ENCODE data around the gene CABP1.

Gene CABP1

GRCh38 chr12:120693848-120694247 lies 53.4 kb downstream of the CABP1 start:
- ATAC-seq (ENCODE audit: low read depth) (no peak), DNase-seq (ENCODE audit: low spot score) (no peak)
- Histone ChIP-seq H3K9me3 (ENCODE audit: severe bottlenecking) (no peaks in the 10 kb centered on the region), H3K27me3 (ENCODE audit: insufficient read depth, poor library complexity, severe bottlenecking) (no peaks in the 10 kb centered on the region), H3K4me3 (ENCODE audit: severe bottlenecking) (no peak overlapping the region), H3K4me1 (ENCODE audit: insufficient read depth, poor library complexity, severe bottlenecking) (peaks cover 8% of the 10 kb centered on the region), H3K36me3 (ENCODE audit: low read depth) (peaks cover 64% of the 10 kb centered on the region), H3K27ac (ENCODE audit: poor library complexity, severe bottlenecking) (no peak overlapping the region)
- TF ChIP-seq CTCF (IDR thresholded peaks at IDR 0.05; ENCODE audit: poor library complexity, severe bottlenecking), result no peak

- Histone ChIP-seq H3K4me3 (ENCODE audit: severe bottlenecking) (no peak overlapping the region), H3K4me1 (ENCODE audit: insufficient read depth, poor library complexity, severe bottlenecking) (no peaks in the 10 kb centered on the region), H3K36me3 (ENCODE audit: low read depth) (peaks cover 92% of the 10 kb centered on the region), H3K27ac (ENCODE audit: poor library complexity, severe bottlenecking) (no peak overlapping the region), H3K27me3 (ENCODE audit: insufficient read depth, poor library complexity, severe bottlenecking) (no peaks in the 10 kb centered on the region), H3K9me3 (ENCODE audit: severe bottlenecking) (no peaks in the 10 kb centered on the region)
- no peak for DNase-seq (ENCODE audit: low spot score)
- ATAC-seq (ENCODE audit: low read depth), result no peak
- TF ChIP-seq CTCF (IDR thresholded peaks at IDR 0.05; ENCODE audit: poor library complexity, severe bottlenecking), result no peak
These were observed 56.2 kb downstream of the CABP1 start for GRCh38 chr12:120696626-120697025.

- no peak overlapping the region for H3K4me3 ChIP-seq (ENCODE audit: severe bottlenecking)
- no peak for TF ChIP-seq CTCF (IDR thresholded peaks at IDR 0.05; ENCODE audit: poor library complexity, severe bottlenecking)
- H3K27ac ChIP-seq (ENCODE audit: poor library complexity, severe bottlenecking), result no peak overlapping the region
- DNase-seq (ENCODE audit: low spot score) (no peak), ATAC-seq (ENCODE audit: low read depth) (no peak)
- H3K4me1 ChIP-seq (ENCODE audit: insufficient read depth, poor library complexity, severe bottlenecking), result no peaks in the 10 kb centered on the region
- H3K27me3 ChIP-seq (ENCODE audit: insufficient read depth, poor library complexity, severe bottlenecking), result no peaks in the 10 kb centered on the region
- peaks cover 99% of the 10 kb centered on the region for H3K36me3 ChIP-seq (ENCODE audit: low read depth)
- H3K9me3 ChIP-seq (ENCODE audit: severe bottlenecking), result no peaks in the 10 kb centered on the region
These were observed 56.9 kb downstream of the CABP1 start for GRCh38 chr12:120697344-120697743.

- no peak for ATAC-seq (ENCODE audit: low read depth)
- Histone ChIP-seq H3K4me1 (ENCODE audit: insufficient read depth, poor library complexity, severe bottlenecking) (no peaks in the 10 kb centered on the region), H3K4me3 (ENCODE audit: severe bottlenecking) (no peak overlapping the region), H3K27me3 (ENCODE audit: insufficient read depth, poor library complexity, severe bottlenecking) (no peaks in the 10 kb centered on the region), H3K36me3 (ENCODE audit: low read depth) (peaks cover 87% of the 10 kb centered on the region), H3K9me3 (ENCODE audit: severe bottlenecking) (no peaks in the 10 kb centered on the region), H3K27ac (ENCODE audit: poor library complexity, severe bottlenecking) (no peak overlapping the region)
- no peak for DNase-seq (ENCODE audit: low spot score)
- TF ChIP-seq CTCF (IDR thresholded peaks at IDR 0.05; ENCODE audit: poor library complexity, severe bottlenecking), result no peak
These were observed 58.2 kb downstream of the CABP1 start for GRCh38 chr12:120698665-120699064.

GRCh38 chr12:120699553-120699952 lies 59.1 kb downstream of the CABP1 start:
- H3K36me3 ChIP-seq (ENCODE audit: low read depth), result peaks cover 82% of the 10 kb centered on the region

More at GRCh38 chr12:120699553-120699952, 59.1 kb downstream of the CABP1 start:
- Histone ChIP-seq H3K27ac (ENCODE audit: poor library complexity, severe bottlenecking) (no peak overlapping the region), H3K4me3 (ENCODE audit: severe bottlenecking) (no peak overlapping the region), H3K27me3 (ENCODE audit: insufficient read depth, poor library complexity, severe bottlenecking) (no peaks in the 10 kb centered on the region), H3K9me3 (ENCODE audit: severe bottlenecking) (no peaks in the 10 kb centered on the region), H3K4me1 (ENCODE audit: insufficient read depth, poor library complexity, severe bottlenecking) (no peaks in the 10 kb centered on the region)
- no peak for ATAC-seq (ENCODE audit: low read depth)
- no peak for TF ChIP-seq CTCF (IDR thresholded peaks at IDR 0.05; ENCODE audit: poor library complexity, severe bottlenecking)
- DNase-seq (ENCODE audit: low spot score), result no peak
